GM12878 (cell line): ENCODE data around the gene ZNF324. TPM values are rescaled to one million over a fixed set of nuclear protein-coding genes. Genes with fewer than 3 reads are reported as not detected.

Experiments
- ATAC-seq: fragments of 200-7000 bp; cut with Tn5 transposase; 3 replicates; pipeline ENCODE4 v1.9.1; 2020; ENCODE audit warnings: mild to moderate bottlenecking, moderate library complexity
- BruUV-seq: library from RNA; stranded (reverse); fragments of 400-500 nt; replicated peaks from 2 replicates; lab custom pipeline; 2021; lab: Mats Ljungman, UMichigan
- CTCF ChIA-PET: fragments of 300-600 bp; sonication (Branson Sonifier 250); formaldehyde crosslinking; extraction: SDS; loops from one replicate; lab custom pipeline; 2021; ENCODE audit warnings: inconsistent platforms; lab: Yijun Ruan, JAX
- POLR2A ChIA-PET: fragments of 350-600 bp; formaldehyde crosslinking; extraction: SDS; loops from one replicate; lab custom pipeline; 2021; ENCODE audit warnings: inconsistent platforms; lab: Charles Lee
- RAD21 ChIA-PET: fragments of 300-600 bp; sonication (Branson Sonifier 250); formaldehyde crosslinking; loops from one replicate; lab custom pipeline; 2023; ENCODE audit warnings: antibody characterized with exemption; ENCODE audit not compliant: unreplicated experiment; lab: Charles Lee
- SMC1A ChIA-PET: fragments of 300-600 bp; sonication (Branson Sonifier 250); formaldehyde crosslinking; loops from one replicate; lab custom pipeline; 2023; ENCODE audit not compliant: unreplicated experiment, uncharacterized antibody; lab: Charles Lee
- DNase-seq: peaks from one replicate; pipeline ENCODE4 v3.0.0-alpha.2; 2011; ENCODE audit warnings: low read depth, low spot score
- FAIRE-seq: peaks from 3 replicates; lab custom pipeline; 2011; peaks lifted over from hg19 to GRCh38; lab: Jason Lieb, UNC
- H2AFZ ChIP-seq: 2 replicates; pipeline ENCODE4 v1.6.0; 2011; ENCODE audit warnings: low read depth, low read length, control low read depth; ENCODE audit not compliant: control insufficient read depth
- H3K27ac ChIP-seq: 2 replicates; pipeline ENCODE4 v1.5.1; 2011; ENCODE audit warnings: control low read depth; ENCODE audit not compliant: control insufficient read depth, insufficient read depth
- H3K27me3 ChIP-seq, 2 experiments: replicated peaks in 1 of 2; 2 replicates each; pipeline versions ENCODE4 v1.6.0 to v1.6.1; 2011; ENCODE audit warnings: low read length in 1 of 2; ENCODE audit not compliant: control insufficient read depth in 2 of 2, insufficient read depth in 2 of 2
- H3K36me3 ChIP-seq, 2 experiments: 2 replicates each; pipeline ENCODE4 v1.5.1; 2011; ENCODE audit warnings: low read length in 1 of 2; ENCODE audit not compliant: control insufficient read depth in 2 of 2, insufficient read depth in 2 of 2
- H3K4me1 ChIP-seq: 2 replicates; pipeline ENCODE4 v1.6.1; 2011; ENCODE audit warnings: mild to moderate bottlenecking, low read length, moderate library complexity, mixed read lengths; ENCODE audit not compliant: control insufficient read depth, insufficient read depth
- H3K4me2 ChIP-seq: 2 replicates; pipeline ENCODE4 v1.6.0; 2011; ENCODE audit warnings: control low read depth; ENCODE audit not compliant: control insufficient read depth, insufficient read depth
- H3K4me3 ChIP-seq: fragments of 200-600 bp; sonication (generic); 2 replicates; pipeline ENCODE4 v1.5.1; 2016
- H3K79me2 ChIP-seq: 2 replicates; pipeline ENCODE4 v1.6.0; 2011; ENCODE audit warnings: low read length; ENCODE audit not compliant: control insufficient read depth, insufficient read depth
- H3K9ac ChIP-seq: 2 replicates; pipeline ENCODE4 v1.8.0; 2011; ENCODE audit warnings: low read length, control low read depth, mixed read lengths; ENCODE audit not compliant: control insufficient read depth, insufficient read depth
- H3K9me3 ChIP-seq: replicated peaks from 3 replicates; pipeline ENCODE4 v1.5.1; 2011; ENCODE audit warnings: mild to moderate bottlenecking, low read length; ENCODE audit not compliant: control insufficient read depth, insufficient read depth
- H4K20me1 ChIP-seq: 2 replicates; pipeline ENCODE4 v1.6.0; 2011; ENCODE audit not compliant: control insufficient read depth, insufficient read depth
- MEF2A ChIP-seq: IDR thresholded peaks from 2 replicates; pipeline ENCODE4 v1.6.1; 2011; ENCODE audit warnings: low read depth, mild to moderate bottlenecking, low read length, moderate library complexity; ENCODE audit not compliant: insufficient read depth
- YBX1 ChIP-seq: fragments of 450-650 bp; IDR thresholded peaks from 2 replicates; pipeline ENCODE4 v1.6.1; 2016; ENCODE audit warnings: antibody characterized with exemption
- YY1 ChIP-seq: IDR thresholded peaks from 2 replicates; pipeline ENCODE4 v1.6.1; 2011; ENCODE audit warnings: low read depth, mild to moderate bottlenecking, low read length
- WGBS: methylation state at CpG from one replicate; pipeline ENCODE4 v1.1.6; 2016; ENCODE audit warnings: low lambda C conversion rate; ENCODE audit not compliant: insufficient replicate concordance, insufficient coverage; ENCODE audit errors: missing lambda C conversion rate; 5-methylcytosine and 5-hydroxymethylcytosine counted together
- in situ Hi-C: fragments of 300-500 bp; cut with MboI; formaldehyde crosslinking; loops from 9 replicates; pipeline ENCODE4 v1.14.3; 2018; ENCODE audit warnings: mixed read lengths
- intact Hi-C: fragments of 100-400 bp; cut with micrococcal nuclease; formaldehyde crosslinking; loops from one replicate; pipeline ENCODE4 v1.14.2; 2022; ENCODE audit not compliant: unreplicated experiment
- polyA plus RNA-seq, 11 experiments: library from polyadenylated mRNA; depleted of rRNA in 4 of 11; unstranded in 6 of 11; stranded (reverse) in 5 of 11; fragments of >200 nt; fragmentation: Nextera tagmentation in 4 of 11; fragmentation: Illumina TruSeq in 1 of 11; extraction: Ambion mirVana in 4 of 11; extraction: Trizol in 1 of 11; gene quantifications; 1 replicate in 1 of 11; 2 replicates in 10 of 11; pipeline versions ENCODE4 v1.2.1 to v1.2.3, GENCODE V29; 2011 to 2016; ENCODE audit warnings: inconsistent platforms in 2 of 11, missing spikeins in 2 of 11, low read depth in 1 of 11
- small RNA-seq: library from RNA; depleted of rRNA; stranded (forward); fragments of <200 nt; gene quantifications from one replicate; pipeline ENCODE3, GENCODE V24; 2014
- total RNA-seq, 4 experiments: library from RNA; depleted of rRNA in 3 of 4; stranded (reverse); fragments of >200 nt in 3 of 4; fragmentation: Illumina TruSeq in 1 of 4; extraction: Trizol in 1 of 4; gene quantifications; 2 replicates each; pipeline versions ENCODE4 v1.2.1 to v1.2.3, GENCODE V29; 2013 to 2021

Gene ZNF324
- total and polyA plus RNA-seq, 10 of the 15 experiments (the other 5 are each of a cell fraction or from before 2014, with no cell fraction given), result 0.71 to 13.9 (median 7.0) TPM

GRCh38 chr19:58522709-58523108 lies 55.8 kb downstream of the ZNF324 start:
- DNase-seq, result no peak
- CTCF ChIA-PET, result no interaction called here
- no peaks in the 10 kb centered on the region for H4K20me1 ChIP-seq

More at GRCh38 chr19:58522709-58523108, 55.8 kb downstream of the ZNF324 start:
- Histone ChIP-seq H3K27ac (no peak overlapping the region), H3K4me3 (no peak overlapping the region), H3K79me2 (peaks cover 15% of the 10 kb centered on the region), H3K4me1 (peaks cover 8% of the 10 kb centered on the region), H3K9me3 (no peaks in the 10 kb centered on the region), H3K27me3 (no peaks in the 10 kb centered on the region), H3K36me3 (no peaks in the 10 kb centered on the region), H3K9ac (no peak overlapping the region), H3K4me2 (no peak overlapping the region), H2AFZ (no peak overlapping the region)
- SMC1A ChIA-PET, result no interaction called here
- no TSS peak for BruUV-seq
- POLR2A ChIA-PET, result interaction anchor here (0.6 kb wide), 1 partner anchor 34 kb away, joined by 3 read pairs; no protein-coding TSS in a partner anchor
- RAD21 ChIA-PET, result no interaction called here
- intact Hi-C loops (no loop called here), in situ Hi-C loops (no loop called here)
- no peak for ATAC-seq
- FAIRE-seq, result no peak
- 75% methylated on average over 3 of the region's 3 CpGs for WGBS
- no peak for TF ChIP-seq MEF2A
- TF ChIP-seq YY1, result no peak
- no peak for TF ChIP-seq YBX1

Small RNA genes lying within 50 kb of the gene (small RNA-seq; reads per million reads assigned to genes)
- gene RN7SL693P (not detected), gene RNU6-1337P (not detected)

Other genes starting within 250 kb of the ZNF324 start
Only the 7 nearest of the 19 such genes appear.
- gene RNF225, start 71.4 kb upstream of the ZNF324 start, total RNA-seq (2014; rRNA removed), result not detected in 2 replicates
- gene RNF225, start 71.4 kb upstream of the ZNF324 start, total RNA-seq (2014; rRNA removed; fragmentation: Illumina TruSeq; extraction: Trizol), result not detected in 2 replicates
- gene RNF225, start 71.4 kb upstream of the ZNF324 start, total RNA-seq (2021), result 0.27 and 0.28 TPM in 2 replicates
- not detected in 2 replicates for gene RNF225, start 71.4 kb upstream of the ZNF324 start, polyA plus RNA-seq (2011; rRNA removed)
- not detected in 2 replicates for gene RNF225, start 71.4 kb upstream of the ZNF324 start, polyA plus RNA-seq (2014; fragmentation: Illumina TruSeq; extraction: Trizol)
- gene RNF225, start 71.4 kb upstream of the ZNF324 start, polyA plus RNA-seq (2014; fragmentation: Nextera tagmentation; extraction: Ambion mirVana), result not detected
- gene RNF225, start 71.4 kb upstream of the ZNF324 start, polyA plus RNA-seq (2014; rRNA removed), result 0.22 and 0.27 TPM in 2 replicates
- gene RNF225, start 71.4 kb upstream of the ZNF324 start, polyA plus RNA-seq (2016; fragmentation: Nextera tagmentation; extraction: Ambion mirVana), result not detected
- gene ZNF584, start 58.4 kb upstream of the ZNF324 start, total RNA-seq (2014; rRNA removed), result 9.5 and 10.7 TPM in 2 replicates
- gene ZNF584, start 58.4 kb upstream of the ZNF324 start, total RNA-seq (2014; rRNA removed; fragmentation: Illumina TruSeq; extraction: Trizol), result 4.8 and 5.1 TPM in 2 replicates
- gene ZNF584, start 58.4 kb upstream of the ZNF324 start, total RNA-seq (2021), result 9.7 and 10.3 TPM in 2 replicates
- gene ZNF584, start 58.4 kb upstream of the ZNF324 start, polyA plus RNA-seq (2011; rRNA removed), result 7.6 and 8.4 TPM in 2 replicates
- gene ZNF584, start 58.4 kb upstream of the ZNF324 start, polyA plus RNA-seq (2014; fragmentation: Illumina TruSeq; extraction: Trizol), result 5.9 and 6.2 TPM in 2 replicates
- 1 to 10 TPM; 2.0 to 2.6 TPM for gene ZNF584, start 58.4 kb upstream of the ZNF324 start, polyA plus RNA-seq (2014; fragmentation: Nextera tagmentation; extraction: Ambion mirVana)
- gene ZNF584, start 58.4 kb upstream of the ZNF324 start, polyA plus RNA-seq (2014; rRNA removed), result 6.3 and 7.3 TPM in 2 replicates
- gene ZNF584, start 58.4 kb upstream of the ZNF324 start, polyA plus RNA-seq (2016; fragmentation: Nextera tagmentation; extraction: Ambion mirVana), result 1 to 10 TPM; 5.9 to 6.9 TPM
- 3.5 and 4.0 TPM in 2 replicates for gene ZNF132, start 26.9 kb upstream of the ZNF324 start, total RNA-seq (2014; rRNA removed)
- gene ZNF132, start 26.9 kb upstream of the ZNF324 start, total RNA-seq (2014; rRNA removed; fragmentation: Illumina TruSeq; extraction: Trizol), result 3.3 and 3.5 TPM in 2 replicates
- gene ZNF132, start 26.9 kb upstream of the ZNF324 start, total RNA-seq (2021), result 2.7 and 3.4 TPM in 2 replicates
- gene ZNF132, start 26.9 kb upstream of the ZNF324 start, polyA plus RNA-seq (2011; rRNA removed), result 0.68 and 0.81 TPM in 2 replicates
- gene ZNF132, start 26.9 kb upstream of the ZNF324 start, polyA plus RNA-seq (2014; fragmentation: Illumina TruSeq; extraction: Trizol), result 2.0 and 2.2 TPM in 2 replicates
- under 1 TPM; 0.56 to 0.73 TPM for gene ZNF132, start 26.9 kb upstream of the ZNF324 start, polyA plus RNA-seq (2014; fragmentation: Nextera tagmentation; extraction: Ambion mirVana)
- 1.4 and 1.9 TPM in 2 replicates for gene ZNF132, start 26.9 kb upstream of the ZNF324 start, polyA plus RNA-seq (2014; rRNA removed)
- 1 to 10 TPM; 2.4 to 3.0 TPM for gene ZNF132, start 26.9 kb upstream of the ZNF324 start, polyA plus RNA-seq (2016; fragmentation: Nextera tagmentation; extraction: Ambion mirVana)
- gene ZNF324B, start 15.5 kb upstream of the ZNF324 start, total RNA-seq (2014; rRNA removed), result 7.9 and 8.8 TPM in 2 replicates
- 5.3 and 5.9 TPM in 2 replicates for gene ZNF324B, start 15.5 kb upstream of the ZNF324 start, total RNA-seq (2014; rRNA removed; fragmentation: Illumina TruSeq; extraction: Trizol)
- gene ZNF324B, start 15.5 kb upstream of the ZNF324 start, total RNA-seq (2021), result 9.3 and 12.8 TPM in 2 replicates
- gene ZNF324B, start 15.5 kb upstream of the ZNF324 start, polyA plus RNA-seq (2011; rRNA removed), result 1.9 and 3.3 TPM in 2 replicates
- 3.0 and 4.2 TPM in 2 replicates for gene ZNF324B, start 15.5 kb upstream of the ZNF324 start, polyA plus RNA-seq (2014; fragmentation: Illumina TruSeq; extraction: Trizol)
- gene ZNF324B, start 15.5 kb upstream of the ZNF324 start, polyA plus RNA-seq (2014; fragmentation: Nextera tagmentation; extraction: Ambion mirVana), result under 1 TPM; 0.11 to 0.29 TPM
- gene ZNF324B, start 15.5 kb upstream of the ZNF324 start, polyA plus RNA-seq (2014; rRNA removed), result 7.6 and 8.4 TPM in 2 replicates
- gene ZNF324B, start 15.5 kb upstream of the ZNF324 start, polyA plus RNA-seq (2016; fragmentation: Nextera tagmentation; extraction: Ambion mirVana), result 1 to 10 TPM; 3.5 to 4.4 TPM
- 6.5 and 6.9 TPM in 2 replicates for gene ZNF446, start 9.3 kb downstream of the ZNF324 start, total RNA-seq (2014; rRNA removed)
- 2.3 and 2.5 TPM in 2 replicates for gene ZNF446, start 9.3 kb downstream of the ZNF324 start, total RNA-seq (2014; rRNA removed; fragmentation: Illumina TruSeq; extraction: Trizol)
- gene ZNF446, start 9.3 kb downstream of the ZNF324 start, total RNA-seq (2021), result 5.6 and 6.0 TPM in 2 replicates
- gene ZNF446, start 9.3 kb downstream of the ZNF324 start, polyA plus RNA-seq (2011; rRNA removed), result 1.1 and 3.5 TPM in 2 replicates
- gene ZNF446, start 9.3 kb downstream of the ZNF324 start, polyA plus RNA-seq (2014; fragmentation: Illumina TruSeq; extraction: Trizol), result 0.63 and 1.6 TPM in 2 replicates
- under 1 TPM; 0.14 to 0.49 TPM for gene ZNF446, start 9.3 kb downstream of the ZNF324 start, polyA plus RNA-seq (2014; fragmentation: Nextera tagmentation; extraction: Ambion mirVana)
- gene ZNF446, start 9.3 kb downstream of the ZNF324 start, polyA plus RNA-seq (2014; rRNA removed), result 5.3 and 5.8 TPM in 2 replicates
- 1 to 10 TPM; 4.7 to 5.7 TPM for gene ZNF446, start 9.3 kb downstream of the ZNF324 start, polyA plus RNA-seq (2016; fragmentation: Nextera tagmentation; extraction: Ambion mirVana)
- 48.4 and 57.2 TPM in 2 replicates for gene SLC27A5, start 44.9 kb downstream of the ZNF324 start, total RNA-seq (2014; rRNA removed)
- gene SLC27A5, start 44.9 kb downstream of the ZNF324 start, total RNA-seq (2014; rRNA removed; fragmentation: Illumina TruSeq; extraction: Trizol), result 25.7 and 26.8 TPM in 2 replicates
- 31.2 and 31.5 TPM in 2 replicates for gene SLC27A5, start 44.9 kb downstream of the ZNF324 start, total RNA-seq (2021)
- gene SLC27A5, start 44.9 kb downstream of the ZNF324 start, polyA plus RNA-seq (2011; rRNA removed), result 13.7 and 32.0 TPM in 2 replicates
- gene SLC27A5, start 44.9 kb downstream of the ZNF324 start, polyA plus RNA-seq (2014; fragmentation: Illumina TruSeq; extraction: Trizol), result 5.7 and 21.2 TPM in 2 replicates
- gene SLC27A5, start 44.9 kb downstream of the ZNF324 start, polyA plus RNA-seq (2014; fragmentation: Nextera tagmentation; extraction: Ambion mirVana), result 100 to 1,000 TPM; 113 to 127 TPM
- gene SLC27A5, start 44.9 kb downstream of the ZNF324 start, polyA plus RNA-seq (2014; rRNA removed), result 55.7 and 62.9 TPM in 2 replicates
- 10 to 100 TPM; 25.8 to 28.6 TPM for gene SLC27A5, start 44.9 kb downstream of the ZNF324 start, polyA plus RNA-seq (2016; fragmentation: Nextera tagmentation; extraction: Ambion mirVana)
- gene ZBTB45, start 52.7 kb downstream of the ZNF324 start, total RNA-seq (2014; rRNA removed), result 4.5 and 6.1 TPM in 2 replicates
- gene ZBTB45, start 52.7 kb downstream of the ZNF324 start, total RNA-seq (2014; rRNA removed; fragmentation: Illumina TruSeq; extraction: Trizol), result 1.2 and 1.7 TPM in 2 replicates
- 12.7 and 17.2 TPM in 2 replicates for gene ZBTB45, start 52.7 kb downstream of the ZNF324 start, total RNA-seq (2021)
- gene ZBTB45, start 52.7 kb downstream of the ZNF324 start, polyA plus RNA-seq (2011; rRNA removed), result 0.72 and 2.4 TPM in 2 replicates
- gene ZBTB45, start 52.7 kb downstream of the ZNF324 start, polyA plus RNA-seq (2014; fragmentation: Illumina TruSeq; extraction: Trizol), result 0.13 and 1.2 TPM in 2 replicates
- gene ZBTB45, start 52.7 kb downstream of the ZNF324 start, polyA plus RNA-seq (2014; fragmentation: Nextera tagmentation; extraction: Ambion mirVana), result under 1 TPM; 0.29 to 0.33 TPM
- gene ZBTB45, start 52.7 kb downstream of the ZNF324 start, polyA plus RNA-seq (2014; rRNA removed), result 7.7 and 8.0 TPM in 2 replicates
- 10 to 100 TPM; 13.9 to 14.3 TPM for gene ZBTB45, start 52.7 kb downstream of the ZNF324 start, polyA plus RNA-seq (2016; fragmentation: Nextera tagmentation; extraction: Ambion mirVana)